Measurements from ENCODE around the gene CCDC175.

CCDC175 gene

DNA sequence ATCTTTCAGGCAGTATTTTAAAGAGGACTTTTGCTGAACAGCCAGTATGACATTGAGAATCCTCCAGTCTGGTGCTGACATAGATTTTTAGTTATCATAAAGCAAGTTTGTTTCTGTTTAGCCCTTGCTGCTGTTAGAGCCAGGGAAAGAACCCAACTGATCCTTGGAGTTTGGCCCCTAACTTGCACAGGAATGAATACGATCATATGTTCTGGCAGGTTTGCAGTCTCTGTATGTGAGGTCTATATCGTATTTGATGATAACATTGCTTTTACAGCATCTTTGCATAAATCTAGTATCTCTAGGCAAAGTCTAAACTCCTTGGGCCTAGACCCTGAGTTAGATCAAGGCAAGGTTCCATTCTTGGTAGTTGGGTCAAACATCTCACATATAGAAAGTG lies 4.3 kb upstream of the CCDC175 start:
- no peak overlapping the region for H3K4me3 ChIP-seq (ENCODE audit: low read depth, low read length)

DNA sequence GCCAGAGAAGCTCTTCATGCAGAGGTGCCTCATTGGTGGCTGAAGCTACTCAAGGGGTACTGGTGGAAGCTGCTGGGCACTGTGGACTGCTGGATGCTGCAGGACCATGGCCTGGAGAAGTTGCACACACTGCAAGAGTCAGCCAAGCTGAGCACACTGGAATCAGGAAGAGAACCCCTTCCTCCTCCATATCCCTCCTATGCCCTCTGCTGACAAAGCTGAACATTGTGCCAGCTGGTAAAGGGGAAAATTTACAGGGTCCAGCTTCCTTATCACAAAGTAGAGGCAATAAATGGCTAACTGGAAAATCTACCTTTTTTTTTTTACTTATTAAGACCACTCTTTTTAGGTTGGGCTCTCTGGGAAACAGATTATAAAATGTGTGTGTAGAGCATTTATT lies 6.5 kb downstream of the CCDC175 start:
- H3K4me3 ChIP-seq (ENCODE audit: low read depth, low read length): no peak overlapping the region
- TF ChIP-seq, protein P1, sequence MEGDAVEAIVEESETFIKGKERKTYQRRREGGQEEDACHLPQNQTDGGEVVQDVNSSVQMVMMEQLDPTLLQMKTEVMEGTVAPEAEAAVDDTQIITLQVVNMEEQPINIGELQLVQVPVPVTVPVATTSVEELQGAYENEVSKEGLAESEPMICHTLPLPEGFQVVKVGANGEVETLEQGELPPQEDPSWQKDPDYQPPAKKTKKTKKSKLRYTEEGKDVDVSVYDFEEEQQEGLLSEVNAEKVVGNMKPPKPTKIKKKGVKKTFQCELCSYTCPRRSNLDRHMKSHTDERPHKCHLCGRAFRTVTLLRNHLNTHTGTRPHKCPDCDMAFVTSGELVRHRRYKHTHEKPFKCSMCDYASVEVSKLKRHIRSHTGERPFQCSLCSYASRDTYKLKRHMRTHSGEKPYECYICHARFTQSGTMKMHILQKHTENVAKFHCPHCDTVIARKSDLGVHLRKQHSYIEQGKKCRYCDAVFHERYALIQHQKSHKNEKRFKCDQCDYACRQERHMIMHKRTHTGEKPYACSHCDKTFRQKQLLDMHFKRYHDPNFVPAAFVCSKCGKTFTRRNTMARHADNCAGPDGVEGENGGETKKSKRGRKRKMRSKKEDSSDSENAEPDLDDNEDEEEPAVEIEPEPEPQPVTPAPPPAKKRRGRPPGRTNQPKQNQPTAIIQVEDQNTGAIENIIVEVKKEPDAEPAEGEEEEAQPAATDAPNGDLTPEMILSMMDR (IDR thresholded peaks at IDR 0.05; ENCODE audit: control insufficient read depth, extremely low read depth, insufficient read depth): peak; percentile 66
- DNase-seq (ENCODE audit: low read depth): no peak

More for the DNA sequence above, 4.3 kb upstream of the CCDC175 start:
- TF ChIP-seq, protein P1 (IDR thresholded peaks at IDR 0.05; ENCODE audit: control insufficient read depth, extremely low read depth, insufficient read depth): no peak
- no peak for DNase-seq (ENCODE audit: low read depth)

DNA sequence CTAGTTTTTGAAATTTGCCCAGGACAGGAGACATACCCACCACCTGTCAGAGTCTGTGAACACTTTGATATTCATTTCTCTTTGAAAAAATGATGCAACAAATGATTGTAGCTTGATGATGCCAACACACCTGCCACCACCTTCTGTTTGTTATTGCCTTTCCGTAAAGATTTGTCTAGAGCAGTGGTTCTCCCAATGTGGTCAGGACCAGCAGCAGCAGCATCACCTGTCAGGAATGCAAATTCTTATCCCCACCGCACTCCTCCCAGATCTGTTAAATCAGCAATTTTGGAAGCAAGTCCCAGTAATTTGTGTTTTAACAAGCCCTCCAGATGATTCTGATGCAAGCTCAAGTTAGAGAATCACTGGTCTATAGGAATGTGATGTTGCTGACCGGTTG lies 9.9 kb downstream of the CCDC175 start:
- TF ChIP-seq, protein P1 (IDR thresholded peaks at IDR 0.05; ENCODE audit: control insufficient read depth, extremely low read depth, insufficient read depth): no peak
- no peak for DNase-seq (ENCODE audit: low read depth)
- no peak overlapping the region for H3K4me3 ChIP-seq (ENCODE audit: low read depth, low read length)

DNA sequence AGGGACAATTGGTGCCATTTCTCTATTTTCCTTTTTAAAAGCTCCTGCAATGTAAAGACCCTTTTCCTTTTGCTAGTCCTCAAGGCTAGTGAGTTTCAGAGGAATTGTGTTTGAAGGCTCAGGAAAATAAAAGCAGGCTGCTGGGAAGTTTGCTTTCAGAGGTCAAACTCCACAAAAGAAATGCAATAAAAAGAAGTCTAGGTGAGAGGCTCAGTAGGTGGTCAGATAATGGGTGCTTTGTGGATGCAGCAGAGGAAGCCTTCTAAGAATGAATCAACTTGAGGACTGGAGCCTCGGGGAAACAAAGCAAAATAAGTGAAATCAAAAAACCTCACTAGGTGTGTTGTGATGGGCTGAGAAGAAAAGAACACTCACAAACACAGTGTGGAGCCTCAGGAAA lies 10.3 kb downstream of the CCDC175 start:
- TF ChIP-seq, protein P1 (IDR thresholded peaks at IDR 0.05; ENCODE audit: control insufficient read depth, extremely low read depth, insufficient read depth): no peak
- H3K4me3 ChIP-seq (ENCODE audit: low read depth, low read length): no peak overlapping the region
- no peak for DNase-seq (ENCODE audit: low read depth)

DNA sequence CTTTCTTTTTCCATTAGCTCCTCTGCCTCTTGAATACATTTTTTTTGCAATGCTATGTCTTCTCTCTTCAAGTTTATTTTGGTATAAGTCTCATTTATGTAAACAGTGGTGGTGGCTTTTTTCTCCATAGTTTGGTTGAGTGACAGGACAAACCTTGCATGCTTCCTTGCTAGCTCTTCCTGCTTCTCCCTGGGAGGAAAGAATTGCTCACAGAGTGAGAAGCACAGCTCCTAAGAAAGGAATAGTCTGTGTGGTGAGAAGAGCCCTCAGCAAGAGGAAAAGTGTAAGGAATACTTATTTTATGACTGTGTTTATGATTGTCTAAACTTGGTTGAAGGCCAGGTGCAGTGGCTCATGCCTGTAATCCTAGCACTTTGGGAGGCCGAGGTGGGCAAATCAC lies 11.5 kb downstream of the CCDC175 start:
- TF ChIP-seq, protein P1 (IDR thresholded peaks at IDR 0.05; ENCODE audit: control insufficient read depth, extremely low read depth, insufficient read depth): no peak

DNA sequence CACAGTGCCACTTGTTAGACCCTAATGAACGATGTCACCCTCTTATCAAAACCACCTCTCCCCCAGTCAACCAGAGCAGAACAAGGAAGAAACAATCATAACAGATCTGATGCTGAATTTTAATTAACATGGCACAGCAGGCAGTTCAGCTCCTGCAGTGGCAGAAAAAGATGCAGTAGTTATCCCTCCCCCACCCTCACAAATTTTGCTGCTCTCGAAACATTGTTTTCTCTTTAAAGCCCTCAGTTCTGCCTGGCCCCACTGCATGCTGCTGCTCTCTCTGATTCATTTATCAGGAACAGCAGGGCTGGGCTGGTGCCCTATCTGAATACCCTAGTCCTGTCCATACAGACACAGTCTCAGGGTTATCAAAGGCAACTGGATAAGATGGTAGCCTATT lies 12.2 kb downstream of the CCDC175 start:
- TF ChIP-seq, protein P1 (IDR thresholded peaks at IDR 0.05; ENCODE audit: control insufficient read depth, extremely low read depth, insufficient read depth): no peak
- DNase-seq (ENCODE audit: low read depth): no peak
- H3K4me3 ChIP-seq (ENCODE audit: low read depth, low read length): no peak overlapping the region

More for the DNA sequence above, 11.5 kb downstream of the CCDC175 start:
- DNase-seq (ENCODE audit: low read depth): no peak
- no peak overlapping the region for H3K4me3 ChIP-seq (ENCODE audit: low read depth, low read length)

DNA sequence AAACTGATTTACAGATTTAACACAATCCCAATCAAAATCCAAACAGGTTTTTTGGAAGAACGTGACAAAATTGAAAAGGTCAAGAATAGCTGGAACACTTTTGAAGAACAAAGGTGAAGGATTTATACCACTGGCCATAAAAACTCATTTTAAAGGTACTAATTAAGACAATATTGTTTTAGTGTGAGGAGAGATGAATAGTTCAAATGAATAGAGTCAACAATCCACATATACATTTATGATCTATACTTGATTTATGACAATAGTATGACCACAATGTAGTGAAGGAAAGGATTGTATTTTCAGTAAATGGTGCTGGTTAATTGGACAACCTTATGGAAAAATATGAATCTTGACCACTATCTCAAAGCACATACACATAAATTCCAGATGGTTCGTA lies 29.3 kb downstream of the CCDC175 start:
- H3K4me3 ChIP-seq (ENCODE audit: low read depth, low read length): no peak overlapping the region
- TF ChIP-seq, protein P1 (IDR thresholded peaks at IDR 0.05; ENCODE audit: control insufficient read depth, extremely low read depth, insufficient read depth): no peak
- no peak for DNase-seq (ENCODE audit: low read depth)
